ENCODE results near the gene SLC7A1.

The SLC7A1 gene

GRCh38 chr13:29561918-29562317 lies 33.6 kb downstream of the SLC7A1 start:
- DNase-seq (ENCODE audit: low spot score): no peak

GRCh38 chr13:29556742-29557141 lies 38.7 kb downstream of the SLC7A1 start:
- DNase-seq (ENCODE audit: low spot score): no peak

GRCh38 chr13:29551214-29551613 lies 44.3 kb downstream of the SLC7A1 start:
- DNase-seq (ENCODE audit: low spot score): no peak

GRCh38 chr13:29550430-29550988 lies 45.0 kb downstream of the SLC7A1 start:
- no peak for DNase-seq (ENCODE audit: low spot score)

- no peak for DNase-seq (ENCODE audit: low spot score)
Observed at GRCh38 chr13:29548722-29549121, 46.8 kb downstream of the SLC7A1 start.

- no peak for DNase-seq (ENCODE audit: low spot score)
Observed at GRCh38 chr13:29547153-29547552, 48.3 kb downstream of the SLC7A1 start.

- no peak for DNase-seq (ENCODE audit: low spot score)
Observed at GRCh38 chr13:29546662-29547061, 48.8 kb downstream of the SLC7A1 start.

- no peak for DNase-seq (ENCODE audit: low spot score)
Observed at GRCh38 chr13:29545988-29546387, 49.5 kb downstream of the SLC7A1 start.

- DNase-seq (ENCODE audit: low spot score): no peak
Observed at GRCh38 chr13:29543230-29544215, 52.0 kb downstream of the SLC7A1 start.

GRCh38 chr13:29542381-29542780 lies 53.1 kb downstream of the SLC7A1 start:
- DNase-seq (ENCODE audit: low spot score): no peak

GRCh38 chr13:29541400-29541799 lies 54.1 kb downstream of the SLC7A1 start:
- DNase-seq (ENCODE audit: low spot score): no peak

GRCh38 chr13:29540799-29541198 lies 54.7 kb downstream of the SLC7A1 start:
- DNase-seq (ENCODE audit: low spot score): no peak

- no peak for DNase-seq (ENCODE audit: low spot score)
Observed at GRCh38 chr13:29540334-29540733, 55.2 kb downstream of the SLC7A1 start.

GRCh38 chr13:29539856-29540255 lies 55.6 kb downstream of the SLC7A1 start:
- no peak for DNase-seq (ENCODE audit: low spot score)

GRCh38 chr13:29538652-29539040 lies 56.8 kb downstream of the SLC7A1 start:
- no peak for DNase-seq (ENCODE audit: low spot score)

GRCh38 chr13:29537736-29538651 lies 57.5 kb downstream of the SLC7A1 start:
- no peak for DNase-seq (ENCODE audit: low spot score)

GRCh38 chr13:29536853-29537252 lies 58.6 kb downstream of the SLC7A1 start:
- no peak for DNase-seq (ENCODE audit: low spot score)

- no peak for DNase-seq (ENCODE audit: low spot score)
Observed at GRCh38 chr13:29535663-29536655, 59.5 kb downstream of the SLC7A1 start.

- DNase-seq (ENCODE audit: low spot score): no peak
Observed at GRCh38 chr13:29534083-29534482, 61.4 kb downstream of the SLC7A1 start.

- DNase-seq (ENCODE audit: low spot score): no peak
Observed at GRCh38 chr13:29532821-29533220, 62.7 kb downstream of the SLC7A1 start.

GRCh38 chr13:29532116-29532515 lies 63.4 kb downstream of the SLC7A1 start:
- no peak for DNase-seq (ENCODE audit: low spot score)
